A673 (cell line): ENCODE measurements around the gene PDLIM1.

Source experiments
- EZH2 ChIP-seq: fragments of 200-600 bp; sonication (generic); IDR thresholded peaks from 2 replicates; pipeline ENCODE4 v1.6.1; 2017; ENCODE audit warnings: borderline replicate concordance, low read depth, mild to moderate bottlenecking, mixed read lengths, antibody characterized with exemption, low read length; ENCODE audit not compliant: poor library complexity, severe bottlenecking
- TF ChIP-seq, protein P1 (sequence below): fragments of 300-800, 200-600 bp; sonication (generic); conservative IDR thresholded peaks from 2 replicates; pipeline ENCODE4 v1.5.1; 2017; ENCODE audit warnings: low read depth, mild to moderate bottlenecking, antibody characterized with exemption, low read length, moderate library complexity, mixed read lengths

DNA sequence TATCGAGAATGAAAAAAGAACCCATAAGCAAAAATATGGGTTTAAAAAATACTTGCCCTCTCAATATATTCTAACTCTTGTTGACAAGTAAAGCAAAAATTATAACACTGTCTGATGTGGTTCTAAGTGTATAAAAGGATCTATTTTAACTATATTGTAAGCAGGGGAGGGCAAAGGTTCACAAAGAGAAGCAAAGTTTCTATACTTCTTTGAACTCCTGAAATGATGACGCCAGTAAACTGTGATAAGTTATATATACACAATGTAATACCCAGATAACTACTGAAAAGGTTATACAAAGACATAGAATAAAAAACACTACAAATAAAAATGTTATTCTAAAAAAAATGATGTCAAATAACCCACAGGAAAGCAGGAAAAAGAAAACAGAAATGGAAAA is 37.1 kb downstream of the PDLIM1 start:
- TF ChIP-seq, protein P1, sequence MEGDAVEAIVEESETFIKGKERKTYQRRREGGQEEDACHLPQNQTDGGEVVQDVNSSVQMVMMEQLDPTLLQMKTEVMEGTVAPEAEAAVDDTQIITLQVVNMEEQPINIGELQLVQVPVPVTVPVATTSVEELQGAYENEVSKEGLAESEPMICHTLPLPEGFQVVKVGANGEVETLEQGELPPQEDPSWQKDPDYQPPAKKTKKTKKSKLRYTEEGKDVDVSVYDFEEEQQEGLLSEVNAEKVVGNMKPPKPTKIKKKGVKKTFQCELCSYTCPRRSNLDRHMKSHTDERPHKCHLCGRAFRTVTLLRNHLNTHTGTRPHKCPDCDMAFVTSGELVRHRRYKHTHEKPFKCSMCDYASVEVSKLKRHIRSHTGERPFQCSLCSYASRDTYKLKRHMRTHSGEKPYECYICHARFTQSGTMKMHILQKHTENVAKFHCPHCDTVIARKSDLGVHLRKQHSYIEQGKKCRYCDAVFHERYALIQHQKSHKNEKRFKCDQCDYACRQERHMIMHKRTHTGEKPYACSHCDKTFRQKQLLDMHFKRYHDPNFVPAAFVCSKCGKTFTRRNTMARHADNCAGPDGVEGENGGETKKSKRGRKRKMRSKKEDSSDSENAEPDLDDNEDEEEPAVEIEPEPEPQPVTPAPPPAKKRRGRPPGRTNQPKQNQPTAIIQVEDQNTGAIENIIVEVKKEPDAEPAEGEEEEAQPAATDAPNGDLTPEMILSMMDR = no peak
- no peak for TF ChIP-seq EZH2
